ENCODE data around the gene PPP1R1B. TPM values are rescaled to one million over a fixed set of nuclear protein-coding genes. Genes with fewer than 3 reads are reported as not detected.

PPP1R1B gene
- total and polyA plus RNA-seq, 9 of the 15 experiments (the other 6 are each of a cell fraction or from before 2014, with no cell fraction given): 0.07 to 0.18 (median 0.10) TPM; not detected in 4

DNA sequence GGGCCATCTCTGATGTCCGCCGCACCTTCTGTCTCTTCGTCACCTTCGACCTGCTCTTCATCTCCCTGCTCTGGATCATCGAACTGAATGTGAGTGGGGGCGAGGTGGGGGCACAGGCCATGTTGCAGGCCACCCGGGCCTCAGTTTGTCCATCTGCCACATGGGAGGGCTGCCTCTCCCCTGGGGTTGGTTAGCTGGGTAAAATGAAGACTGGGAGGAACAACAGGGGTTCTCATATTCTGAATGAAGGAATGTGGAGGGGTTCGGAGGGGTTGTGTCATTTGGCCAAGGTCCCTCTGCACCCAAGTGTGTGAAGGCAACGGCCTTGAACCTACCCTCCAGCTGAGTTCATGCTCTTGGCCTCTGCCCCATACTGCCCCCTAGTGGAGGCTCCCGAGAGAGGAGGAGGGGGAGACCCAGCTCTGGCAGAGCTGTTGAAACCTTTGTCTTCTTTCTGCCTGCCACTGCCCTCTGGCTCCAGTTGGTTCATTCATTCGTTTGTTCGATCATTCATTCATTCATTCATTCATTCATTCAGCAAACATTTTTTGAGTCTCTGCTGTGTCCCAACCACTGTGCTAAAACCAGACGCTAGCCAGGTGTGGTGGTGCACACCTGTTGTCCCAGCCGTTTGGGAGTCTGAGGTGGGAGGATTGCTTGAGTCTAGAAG, 27.0 kb downstream of the PPP1R1B start (continued):
- TF ChIP-seq, protein P1, sequence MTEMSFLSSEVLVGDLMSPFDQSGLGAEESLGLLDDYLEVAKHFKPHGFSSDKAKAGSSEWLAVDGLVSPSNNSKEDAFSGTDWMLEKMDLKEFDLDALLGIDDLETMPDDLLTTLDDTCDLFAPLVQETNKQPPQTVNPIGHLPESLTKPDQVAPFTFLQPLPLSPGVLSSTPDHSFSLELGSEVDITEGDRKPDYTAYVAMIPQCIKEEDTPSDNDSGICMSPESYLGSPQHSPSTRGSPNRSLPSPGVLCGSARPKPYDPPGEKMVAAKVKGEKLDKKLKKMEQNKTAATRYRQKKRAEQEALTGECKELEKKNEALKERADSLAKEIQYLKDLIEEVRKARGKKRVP (CRISPR knock-in tag; IDR thresholded peaks at IDR 0.05): no peak
- TF ChIP-seq ZNF695 (CRISPR knock-in tag; IDR thresholded peaks at IDR 0.05) (no peak), HEY1 (CRISPR knock-in tag; IDR thresholded peaks at IDR 0.05; ENCODE audit: borderline replicate concordance) (no peak), ERF (CRISPR knock-in tag; IDR thresholded peaks at IDR 0.05) (no peak), RFX7 (CRISPR knock-in tag; IDR thresholded peaks at IDR 0.05) (no peak), HDAC6 (IDR thresholded peaks at IDR 0.05; ENCODE audit: low read depth, low read length) (no peak), SRSF3 (IDR thresholded peaks at IDR 0.05; ENCODE audit: insufficient read depth, low read length) (no peak), ZNF165 (CRISPR knock-in tag; IDR thresholded peaks at IDR 0.05; ENCODE audit: borderline replicate concordance) (no peak), SMC3 (conservative IDR thresholded peaks at IDR 0.05; ENCODE audit: insufficient read depth, low read depth, low read length) (0 out of 2 replicates have a peak, but pooled peaks have one; percentile 36), NFIC (IDR thresholded peaks at IDR 0.05) (0 out of 2 replicates have a peak, but pooled peaks have one; percentile 17), BMI1 (IDR thresholded peaks at IDR 0.05; ENCODE audit: low read length) (no peak), FOS (IDR thresholded peaks at IDR 0.05; ENCODE audit: extremely low read depth, insufficient read length) (no peak), PML (IDR thresholded peaks at IDR 0.05; ENCODE audit: low read length) (no peak), CREB1 (IDR thresholded peaks at IDR 0.05) (no peak), CREB1 (CRISPR knock-in tag; IDR thresholded peaks at IDR 0.05) (no peak), MTA1 (IDR thresholded peaks at IDR 0.05; ENCODE audit: borderline replicate concordance) (no peak), ZNF79 (CRISPR knock-in tag; IDR thresholded peaks at IDR 0.05; ENCODE audit: low read depth) (no peak)
- TF ChIP-seq, protein P2, sequence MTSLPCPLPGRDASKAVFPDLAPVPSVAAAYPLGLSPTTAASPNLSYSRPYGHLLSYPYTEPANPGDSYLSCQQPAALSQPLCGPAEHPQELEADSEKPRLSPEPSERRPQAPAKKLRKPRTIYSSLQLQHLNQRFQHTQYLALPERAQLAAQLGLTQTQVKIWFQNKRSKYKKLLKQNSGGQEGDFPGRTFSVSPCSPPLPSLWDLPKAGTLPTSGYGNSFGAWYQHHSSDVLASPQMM (CRISPR knock-in tag; IDR thresholded peaks at IDR 0.05): no peak
- TF ChIP-seq, protein P3, sequence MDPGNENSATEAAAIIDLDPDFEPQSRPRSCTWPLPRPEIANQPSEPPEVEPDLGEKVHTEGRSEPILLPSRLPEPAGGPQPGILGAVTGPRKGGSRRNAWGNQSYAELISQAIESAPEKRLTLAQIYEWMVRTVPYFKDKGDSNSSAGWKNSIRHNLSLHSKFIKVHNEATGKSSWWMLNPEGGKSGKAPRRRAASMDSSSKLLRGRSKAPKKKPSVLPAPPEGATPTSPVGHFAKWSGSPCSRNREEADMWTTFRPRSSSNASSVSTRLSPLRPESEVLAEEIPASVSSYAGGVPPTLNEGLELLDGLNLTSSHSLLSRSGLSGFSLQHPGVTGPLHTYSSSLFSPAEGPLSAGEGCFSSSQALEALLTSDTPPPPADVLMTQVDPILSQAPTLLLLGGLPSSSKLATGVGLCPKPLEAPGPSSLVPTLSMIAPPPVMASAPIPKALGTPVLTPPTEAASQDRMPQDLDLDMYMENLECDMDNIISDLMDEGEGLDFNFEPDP (CRISPR knock-in tag; IDR thresholded peaks at IDR 0.05): no peak
